Testis (tissue), 3 donors: Measurements from ENCODE around the gene CCDC57. TPM values are rescaled to one million over a fixed set of nuclear protein-coding genes. Genes with fewer than 3 reads are reported as not detected.

Experiments
- DNase-seq: peaks from one replicate; pipeline ENCODE4 v3.0.0-alpha.2; 2019
- H3K27ac ChIP-seq, 2 donors: fragments of 200-600 bp; sonication (generic); one replicate each; pipeline ENCODE4 v1.5.1; 2019
- H3K27me3 ChIP-seq: fragments of 200-600 bp; sonication (generic); one replicate; pipeline ENCODE4 v1.5.1; 2019
- H3K36me3 ChIP-seq: fragments of 200-600 bp; sonication (generic); one replicate; pipeline ENCODE4 v1.5.1; 2017; ENCODE audit warnings: low read depth; ENCODE audit errors: missing control alignments
- H3K4me1 ChIP-seq: fragments of 200-600 bp; sonication (generic); one replicate; pipeline ENCODE4 v1.5.1; 2019
- H3K4me3 ChIP-seq, 2 donors: fragments of 200-600 bp; sonication (generic); one replicate each; pipeline ENCODE4 v1.5.1; 2017 to 2019
- H3K9me3 ChIP-seq: fragments of 200-600 bp; sonication (generic); one replicate; pipeline ENCODE4 v1.5.1; 2017
- POLR2A ChIP-seq: fragments of 450-650 bp; IDR thresholded peaks from one replicate; pipeline ENCODE4 v1.6.1; 2017; ENCODE audit warnings: antibody characterized with exemption, mild to moderate bottlenecking, moderate library complexity
- WGBS, 2 donors: methylation state at CpG; one replicate each; pipeline ENCODE4 v1.1.5; 2018; 5-methylcytosine and 5-hydroxymethylcytosine counted together
- intact Hi-C: fragments of 100-400 bp; cut with DNase I; formaldehyde crosslinking; loops from one replicate; pipeline ENCODE4 v1.15.1; 2023; ENCODE audit warnings: low total_unique reads
- polyA plus RNA-seq: library from polyadenylated mRNA; stranded (reverse); fragments of 350-450 nt; fragmentation: Illumina TruSeq; extraction: RNeasy Lipid Tissue Mini Kit (QIAGEN cat#74804); gene quantifications from one replicate; pipeline ENCODE4 v1.2.3, GENCODE V29; 2014; ENCODE audit warnings: low read depth, low replicate concordance; ENCODE audit not compliant: insufficient read depth
- total RNA-seq, 2 donors: library from RNA; depleted of rRNA; stranded (reverse); fragments of >200 nt; gene quantifications; one replicate each; pipeline ENCODE4 v1.2.3, GENCODE V29; 2016
- TF ChIP-seq, protein P1 (sequence below), 3 experiments: fragments of 450-650 bp in 2 of 3; fragments of 200-600 bp in 1 of 3; sonication (generic) in 1 of 3; IDR thresholded peaks; one replicate each; pipeline ENCODE4 v1.5.1; 2016 to 2019; ENCODE audit warnings: antibody characterized with exemption in 3 of 3, mild to moderate bottlenecking in 2 of 3, moderate library complexity in 1 of 3

The CCDC57 gene
- total and polyA plus RNA-seq, 3 donors from 2014 or later, result 61.3 to 111 (median 71.8) TPM

DNA sequence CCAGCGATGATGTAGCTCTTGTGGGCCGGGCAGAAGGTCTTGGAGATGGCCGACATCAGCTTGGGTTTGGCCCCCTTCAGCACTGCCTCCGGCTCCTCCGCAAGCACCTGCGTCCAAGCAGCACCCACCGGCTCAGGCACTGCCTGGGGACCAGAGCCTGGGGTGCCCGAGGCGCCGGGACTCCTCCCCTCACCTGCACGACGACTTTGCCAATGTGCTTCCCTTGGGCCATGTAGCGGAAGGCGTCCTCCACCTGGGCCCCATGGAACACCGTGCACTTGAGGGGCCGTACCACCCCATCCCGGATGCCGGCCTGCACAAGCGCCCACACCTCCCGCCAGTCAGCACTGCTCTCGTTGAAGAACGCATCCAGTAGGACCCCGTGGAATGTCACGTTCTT, 129.6 kb downstream of the CCDC57 start:
- Histone ChIP-seq H3K9me3 (no peaks in the 10 kb centered on the region), H3K4me3 (no peak overlapping the region), H3K27me3 (no peaks in the 10 kb centered on the region), H3K27ac (no peak overlapping the region), H3K4me1 (peaks cover 4% of the 10 kb centered on the region), H3K36me3 (no peaks in the 10 kb centered on the region)
- no peak for TF ChIP-seq POLR2A
- TF ChIP-seq, protein P1, sequence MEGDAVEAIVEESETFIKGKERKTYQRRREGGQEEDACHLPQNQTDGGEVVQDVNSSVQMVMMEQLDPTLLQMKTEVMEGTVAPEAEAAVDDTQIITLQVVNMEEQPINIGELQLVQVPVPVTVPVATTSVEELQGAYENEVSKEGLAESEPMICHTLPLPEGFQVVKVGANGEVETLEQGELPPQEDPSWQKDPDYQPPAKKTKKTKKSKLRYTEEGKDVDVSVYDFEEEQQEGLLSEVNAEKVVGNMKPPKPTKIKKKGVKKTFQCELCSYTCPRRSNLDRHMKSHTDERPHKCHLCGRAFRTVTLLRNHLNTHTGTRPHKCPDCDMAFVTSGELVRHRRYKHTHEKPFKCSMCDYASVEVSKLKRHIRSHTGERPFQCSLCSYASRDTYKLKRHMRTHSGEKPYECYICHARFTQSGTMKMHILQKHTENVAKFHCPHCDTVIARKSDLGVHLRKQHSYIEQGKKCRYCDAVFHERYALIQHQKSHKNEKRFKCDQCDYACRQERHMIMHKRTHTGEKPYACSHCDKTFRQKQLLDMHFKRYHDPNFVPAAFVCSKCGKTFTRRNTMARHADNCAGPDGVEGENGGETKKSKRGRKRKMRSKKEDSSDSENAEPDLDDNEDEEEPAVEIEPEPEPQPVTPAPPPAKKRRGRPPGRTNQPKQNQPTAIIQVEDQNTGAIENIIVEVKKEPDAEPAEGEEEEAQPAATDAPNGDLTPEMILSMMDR (IDR thresholded peaks at IDR 0.05), result no peak
- 92 to 100% methylated on average over 1 to 24 of the region's 24 CpGs for WGBS, 2 donors
- no peak for DNase-seq
- intact Hi-C loops, result no loop called here

DNA sequence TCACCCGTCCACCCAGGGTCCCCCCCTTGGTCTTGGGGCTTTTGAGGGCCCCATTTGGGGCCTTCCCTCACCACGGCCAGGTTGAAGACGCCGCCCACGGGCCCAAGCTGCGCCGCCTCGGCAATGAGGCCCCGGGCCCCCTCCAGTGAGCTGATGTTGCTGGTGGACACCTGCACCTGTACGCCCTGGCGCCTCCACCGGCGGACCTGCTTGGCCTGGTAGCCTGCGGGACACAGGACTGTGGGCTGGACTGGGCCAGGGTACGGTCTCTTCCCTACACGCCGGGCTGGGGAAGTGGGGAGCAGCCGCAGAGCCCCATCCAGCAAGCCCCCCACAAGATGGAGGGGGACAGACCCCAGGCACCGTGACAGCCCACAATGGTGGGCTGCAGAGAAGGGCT, 130.2 kb downstream of the CCDC57 start:
- no peaks in the 10 kb centered on the region for H3K27me3 ChIP-seq
- no peak for DNase-seq
- intact Hi-C loops, result no loop called here

DNA sequence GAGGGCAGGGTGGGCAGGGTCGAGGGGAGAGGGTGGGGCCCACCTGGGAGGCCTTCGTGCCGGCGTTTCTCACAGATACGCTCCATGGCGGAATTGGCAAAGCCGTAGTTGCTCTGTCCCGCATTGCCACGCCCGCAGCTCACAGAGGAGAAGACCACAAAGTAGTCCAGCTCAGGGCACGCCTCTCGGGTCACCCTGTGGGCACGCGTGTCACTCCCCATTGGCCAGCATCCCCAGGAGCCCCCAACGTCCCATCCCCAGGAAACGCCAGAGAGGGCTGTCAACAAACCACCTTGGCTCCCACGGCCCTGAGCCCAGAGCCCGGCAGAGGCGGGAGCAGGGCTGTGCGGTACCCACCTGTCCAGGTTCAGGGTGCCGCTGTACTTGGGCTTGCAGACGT, 130.7 kb downstream of the CCDC57 start:
- intact Hi-C loops, result no loop called here
- no peak for TF ChIP-seq POLR2A
- TF ChIP-seq, protein P1 (IDR thresholded peaks at IDR 0.05), result no peak
- H3K4me1 ChIP-seq, result peaks cover 15% of the 10 kb centered on the region
- H3K4me3 ChIP-seq, result no peak overlapping the region
- H3K27ac ChIP-seq, result no peak overlapping the region
- H3K9me3 ChIP-seq, result no peaks in the 10 kb centered on the region
- no peak for DNase-seq
- H3K36me3 ChIP-seq, result no peaks in the 10 kb centered on the region
- 92% methylated on average over 21 of the region's 22 CpGs; no CpG with 5 or more reads in 1 of the 2 donors for WGBS, 2 donors
- H3K27me3 ChIP-seq, result no peaks in the 10 kb centered on the region

More for the DNA sequence above, 130.2 kb downstream of the CCDC57 start:
- Histone ChIP-seq H3K9me3 (no peaks in the 10 kb centered on the region), H3K27ac (no peak overlapping the region), H3K4me1 (peaks cover 10% of the 10 kb centered on the region), H3K36me3 (no peaks in the 10 kb centered on the region), H3K4me3 (no peak overlapping the region)
- WGBS, 2 donors, result 92% methylated on average over 19 of the region's 19 CpGs; no CpG with 5 or more reads in 1 of the 2 donors
- TF ChIP-seq, protein P1 (IDR thresholded peaks at IDR 0.05), result no peak
- TF ChIP-seq POLR2A, result no peak

DNA sequence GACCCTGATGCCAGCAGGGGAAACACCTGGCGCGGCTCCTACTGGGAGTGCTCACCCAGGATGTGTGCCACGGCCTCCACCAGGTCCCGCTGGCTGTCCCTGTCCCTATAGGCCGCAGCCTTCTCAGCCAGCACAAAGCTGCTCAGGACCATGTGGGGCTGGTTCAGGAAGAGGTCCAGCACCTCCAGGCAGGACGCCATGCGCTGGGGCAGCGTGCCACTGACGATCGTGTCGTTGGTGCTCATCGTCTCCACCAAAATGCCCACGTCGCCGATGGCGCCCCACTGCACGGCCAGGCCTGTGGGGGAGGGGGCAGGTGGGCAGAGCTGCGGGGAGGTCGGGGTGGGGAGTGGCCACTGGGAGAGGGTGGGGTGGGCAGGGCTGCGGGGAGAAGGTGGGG, 131.1 kb downstream of the CCDC57 start:
- 88 to 95% methylated on average over 4 to 18 of the region's 20 CpGs for WGBS, 2 donors
- no peaks in the 10 kb centered on the region for H3K9me3 ChIP-seq
- intact Hi-C loops, result no loop called here
- no peaks in the 10 kb centered on the region for H3K36me3 ChIP-seq
- no peaks in the 10 kb centered on the region for H3K27me3 ChIP-seq
- peaks cover 19% of the 10 kb centered on the region for H3K4me1 ChIP-seq
- H3K4me3 ChIP-seq, result no peak overlapping the region
- TF ChIP-seq, protein P1 (IDR thresholded peaks at IDR 0.05), result no peak
- no peak for TF ChIP-seq POLR2A
- no peak overlapping the region for H3K27ac ChIP-seq
- DNase-seq, result no peak

DNA sequence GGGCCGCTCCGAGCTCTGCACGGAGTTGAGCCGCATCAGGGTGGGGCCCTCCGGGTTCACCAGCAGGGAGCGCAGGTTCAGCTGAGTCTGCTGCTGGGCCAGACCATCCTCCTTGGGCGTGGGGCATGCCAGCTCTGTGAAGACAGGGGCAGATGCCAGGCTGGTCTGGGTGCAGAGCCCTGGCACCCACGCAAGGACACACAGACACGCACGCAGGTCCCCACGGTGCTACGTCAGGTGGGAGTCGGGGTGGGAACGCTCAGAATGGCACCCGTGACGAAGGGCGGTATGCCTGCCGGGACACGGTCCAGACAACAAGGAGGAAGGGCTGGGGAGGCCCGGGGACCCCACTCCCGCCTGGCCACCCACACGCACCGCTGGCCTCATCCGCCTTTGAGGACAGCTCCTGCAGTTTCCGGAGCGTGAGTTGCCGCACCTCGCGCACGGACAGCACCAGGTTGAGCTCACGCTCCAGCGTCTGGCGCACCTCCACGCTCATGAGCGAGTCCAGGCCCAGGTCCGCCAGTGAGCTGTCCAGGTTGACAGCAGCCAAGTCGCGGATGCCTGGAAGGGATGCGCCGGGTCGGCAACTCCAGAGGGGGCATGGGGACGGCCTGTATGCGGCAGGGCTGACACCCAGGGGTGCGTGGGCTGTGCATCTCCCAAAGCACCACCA, 131.7 kb downstream of the CCDC57 start:
- no peak for TF ChIP-seq POLR2A
- TF ChIP-seq, protein P1 (IDR thresholded peaks at IDR 0.05), result no peak
- 93 to 95% methylated on average over 30 to 41 of the region's 44 CpGs for WGBS, 2 donors
- intact Hi-C loops, result no loop called here

More for the DNA sequence above, 131.7 kb downstream of the CCDC57 start:
- Histone ChIP-seq H3K9me3 (no peaks in the 10 kb centered on the region), H3K27ac (no peak overlapping the region), H3K27me3 (no peaks in the 10 kb centered on the region), H3K4me3 (no peak overlapping the region), H3K4me1 (peaks cover 22% of the 10 kb centered on the region), H3K36me3 (no peaks in the 10 kb centered on the region)
- no peak for DNase-seq
